ENCODE results near the gene NACA2.
"Not testable (repeated sequence)": the region's sequence is repeated elsewhere in the genome, so short reads cannot be mapped to it uniquely, and the experiment has no call there.

Gene NACA2

GRCh38 chr17:61568219-61569072 is 22.6 kb downstream of the NACA2 start:
- Mint-ChIP-seq H3K4me1 (no peaks in the 10 kb centered on the region), H3K27me3 (ENCODE audit: low read depth, poor library complexity) (peaks cover 12% of the 10 kb centered on the region), H3K9me3 (peaks cover 30% of the 10 kb centered on the region), H3K27ac (no peak overlapping the region), H3K4me3 (no peak overlapping the region), H3K36me3 (ENCODE audit: low read depth) (no peaks in the 10 kb centered on the region)
- TF ChIP-seq, protein P1, sequence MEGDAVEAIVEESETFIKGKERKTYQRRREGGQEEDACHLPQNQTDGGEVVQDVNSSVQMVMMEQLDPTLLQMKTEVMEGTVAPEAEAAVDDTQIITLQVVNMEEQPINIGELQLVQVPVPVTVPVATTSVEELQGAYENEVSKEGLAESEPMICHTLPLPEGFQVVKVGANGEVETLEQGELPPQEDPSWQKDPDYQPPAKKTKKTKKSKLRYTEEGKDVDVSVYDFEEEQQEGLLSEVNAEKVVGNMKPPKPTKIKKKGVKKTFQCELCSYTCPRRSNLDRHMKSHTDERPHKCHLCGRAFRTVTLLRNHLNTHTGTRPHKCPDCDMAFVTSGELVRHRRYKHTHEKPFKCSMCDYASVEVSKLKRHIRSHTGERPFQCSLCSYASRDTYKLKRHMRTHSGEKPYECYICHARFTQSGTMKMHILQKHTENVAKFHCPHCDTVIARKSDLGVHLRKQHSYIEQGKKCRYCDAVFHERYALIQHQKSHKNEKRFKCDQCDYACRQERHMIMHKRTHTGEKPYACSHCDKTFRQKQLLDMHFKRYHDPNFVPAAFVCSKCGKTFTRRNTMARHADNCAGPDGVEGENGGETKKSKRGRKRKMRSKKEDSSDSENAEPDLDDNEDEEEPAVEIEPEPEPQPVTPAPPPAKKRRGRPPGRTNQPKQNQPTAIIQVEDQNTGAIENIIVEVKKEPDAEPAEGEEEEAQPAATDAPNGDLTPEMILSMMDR (IDR thresholded peaks at IDR 0.05): no peak
- no peak for DNase-seq

DNA sequence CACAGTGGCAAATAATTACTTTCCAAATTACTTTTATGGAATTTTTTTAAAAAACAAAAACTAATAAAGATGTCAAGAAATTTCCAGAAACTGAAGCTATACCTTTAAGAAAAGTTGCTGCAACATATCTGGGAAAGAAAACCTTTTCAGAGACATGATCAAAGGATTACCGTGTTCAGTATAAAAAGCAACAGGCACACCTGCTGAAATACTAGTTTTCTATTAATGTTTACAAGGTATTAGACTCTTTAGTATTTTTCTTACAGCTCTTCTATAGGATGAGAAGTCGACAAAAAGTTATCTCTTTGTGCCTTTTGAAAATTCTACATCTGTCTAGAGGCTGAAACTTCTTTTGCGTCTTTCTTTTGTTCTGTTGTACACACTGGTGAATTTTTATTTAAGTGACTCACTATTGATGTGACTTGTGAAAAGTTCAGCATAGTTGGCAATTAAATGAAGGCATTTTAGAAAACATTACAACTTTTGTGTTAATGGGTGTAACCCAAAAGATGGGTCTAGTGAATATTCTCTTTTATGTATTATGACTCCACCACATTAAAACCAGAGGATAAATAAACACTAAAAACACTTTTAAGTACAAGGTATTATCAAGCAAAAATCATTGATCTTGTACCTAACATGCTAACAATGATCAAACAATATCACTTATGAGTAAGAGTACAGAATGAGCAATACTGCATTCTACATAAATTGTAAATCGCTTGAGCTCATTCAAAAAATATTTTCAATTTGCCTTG is 23.8 kb downstream of the NACA2 start:
- peaks cover 18% of the 10 kb centered on the region for H3K27me3 Mint-ChIP-seq (ENCODE audit: low read depth, poor library complexity)
- H3K36me3 Mint-ChIP-seq (ENCODE audit: low read depth): no peaks in the 10 kb centered on the region
- H3K4me3 Mint-ChIP-seq: no peak overlapping the region
- H3K27ac Mint-ChIP-seq: no peak overlapping the region
- TF ChIP-seq, protein P1 (IDR thresholded peaks at IDR 0.05): no peak
- DNase-seq: no peak
- no peaks in the 10 kb centered on the region for H3K4me1 Mint-ChIP-seq
- peaks cover 30% of the 10 kb centered on the region for H3K9me3 Mint-ChIP-seq

DNA sequence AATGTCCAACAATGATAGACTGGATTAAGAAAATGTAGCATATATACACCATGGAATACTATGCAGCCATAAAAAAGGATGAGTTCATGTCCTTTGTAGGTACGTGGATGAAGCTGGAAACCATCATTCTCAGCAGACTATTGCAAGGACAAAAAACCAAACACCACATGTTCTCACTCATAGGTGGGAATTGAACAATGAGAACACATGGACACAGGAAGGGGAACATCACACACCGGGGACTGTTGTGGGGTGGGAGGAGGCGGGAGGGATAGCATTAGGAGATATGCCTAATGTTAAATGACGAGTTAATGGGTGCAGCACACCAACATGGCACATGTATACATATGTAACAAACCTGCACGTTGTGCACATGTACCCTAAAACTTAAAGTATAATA is 24.6 kb downstream of the NACA2 start:
- H3K36me3 Mint-ChIP-seq (ENCODE audit: low read depth); H3K4me1 Mint-ChIP-seq; H3K27ac Mint-ChIP-seq; DNase-seq; H3K4me3 Mint-ChIP-seq: not testable (repeated sequence)
- peaks cover 26% of the 10 kb centered on the region for H3K9me3 Mint-ChIP-seq
- H3K27me3 Mint-ChIP-seq (ENCODE audit: low read depth, poor library complexity): peaks cover 19% of the 10 kb centered on the region

DNA sequence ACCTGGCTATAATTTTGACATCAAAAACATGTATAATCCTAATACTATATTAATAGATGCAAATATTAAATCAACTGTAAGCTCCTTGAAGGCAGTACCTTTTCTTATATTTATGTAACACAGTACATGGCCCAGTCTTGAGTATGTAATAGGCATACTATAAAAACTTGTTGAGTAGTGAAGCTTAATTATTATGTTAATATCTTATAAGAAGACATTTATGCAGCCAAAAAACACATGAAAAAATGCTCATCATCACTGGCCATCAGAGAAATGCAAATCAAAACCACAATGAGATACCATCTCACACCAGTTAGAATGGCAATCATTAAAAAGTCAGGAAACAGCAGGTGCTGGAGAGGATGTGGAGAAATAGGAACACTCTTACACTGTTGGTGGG is 25.2 kb downstream of the NACA2 start:
- not testable (repeated sequence) for H3K27ac Mint-ChIP-seq; H3K4me1 Mint-ChIP-seq; H3K36me3 Mint-ChIP-seq (ENCODE audit: low read depth); DNase-seq; H3K4me3 Mint-ChIP-seq
- H3K27me3 Mint-ChIP-seq (ENCODE audit: low read depth, poor library complexity): peaks cover 19% of the 10 kb centered on the region
- H3K9me3 Mint-ChIP-seq: peaks cover 20% of the 10 kb centered on the region

- no peaks in the 10 kb centered on the region for H3K36me3 Mint-ChIP-seq (ENCODE audit: low read depth)
- no peaks in the 10 kb centered on the region for H3K4me1 Mint-ChIP-seq
- H3K4me3 Mint-ChIP-seq: no peak overlapping the region
- DNase-seq: no peak
- peaks cover 19% of the 10 kb centered on the region for H3K27me3 Mint-ChIP-seq (ENCODE audit: low read depth, poor library complexity)
- H3K27ac Mint-ChIP-seq: no peak overlapping the region
- H3K9me3 Mint-ChIP-seq: peaks cover 14% of the 10 kb centered on the region
- TF ChIP-seq, protein P1 (IDR thresholded peaks at IDR 0.05): no peak
Measured at GRCh38 chr17:61565213-61565612, 25.8 kb downstream of the NACA2 start.

- H3K4me1 Mint-ChIP-seq: no peaks in the 10 kb centered on the region
- H3K4me3 Mint-ChIP-seq: no peak overlapping the region
- H3K27me3 Mint-ChIP-seq (ENCODE audit: low read depth, poor library complexity): peaks cover 25% of the 10 kb centered on the region
- H3K9me3 Mint-ChIP-seq: peaks cover 3% of the 10 kb centered on the region
- TF ChIP-seq, protein P1 (IDR thresholded peaks at IDR 0.05): no peak
- no peak for DNase-seq
- no peak overlapping the region for H3K27ac Mint-ChIP-seq
- H3K36me3 Mint-ChIP-seq (ENCODE audit: low read depth): no peaks in the 10 kb centered on the region
Measured at GRCh38 chr17:61562287-61562686, 28.7 kb downstream of the NACA2 start.
